WERI-Rb-1 (cell line): Measurements from ENCODE around the gene OBSCN.

Source experiments
- DNase-seq: peaks from one replicate; pipeline ENCODE4 v3.0.0-alpha.2; 2020
- H3K27ac ChIP-seq: fragments of 250-450 bp; sonication (Bioruptor Pico); 2 replicates; pipeline ENCODE4 v1.5.1; 2020; ENCODE audit warnings: mild to moderate bottlenecking, moderate library complexity
- H3K27me3 ChIP-seq: fragments of 250-450 bp; sonication (Bioruptor Pico); 2 replicates; pipeline ENCODE4 v1.5.1; 2021; ENCODE audit warnings: mild to moderate bottlenecking, low read depth, moderate library complexity; ENCODE audit not compliant: insufficient read depth, severe bottlenecking
- H3K36me3 ChIP-seq: fragments of 250-450 bp; sonication (Bioruptor Pico); 2 replicates; pipeline ENCODE4 v1.5.1; 2020; ENCODE audit warnings: mild to moderate bottlenecking, moderate library complexity
- H3K4me3 ChIP-seq: 2 replicates; pipeline ENCODE4 v1.5.1; 2011; ENCODE audit warnings: low read depth, mild to moderate bottlenecking, control low read depth, low read length
- H3K9me3 ChIP-seq: fragments of 250-450 bp; sonication (Bioruptor Pico); 2 replicates; pipeline ENCODE4 v1.5.1; 2021; ENCODE audit warnings: mild to moderate bottlenecking, moderate library complexity; ENCODE audit not compliant: severe bottlenecking
- TF ChIP-seq, protein P1 (sequence below): IDR thresholded peaks from 2 replicates; pipeline ENCODE4 v1.5.1; 2011; ENCODE audit warnings: low read depth, mild to moderate bottlenecking, control low read depth, inconsistent platforms, low read length

Gene OBSCN

DNA sequence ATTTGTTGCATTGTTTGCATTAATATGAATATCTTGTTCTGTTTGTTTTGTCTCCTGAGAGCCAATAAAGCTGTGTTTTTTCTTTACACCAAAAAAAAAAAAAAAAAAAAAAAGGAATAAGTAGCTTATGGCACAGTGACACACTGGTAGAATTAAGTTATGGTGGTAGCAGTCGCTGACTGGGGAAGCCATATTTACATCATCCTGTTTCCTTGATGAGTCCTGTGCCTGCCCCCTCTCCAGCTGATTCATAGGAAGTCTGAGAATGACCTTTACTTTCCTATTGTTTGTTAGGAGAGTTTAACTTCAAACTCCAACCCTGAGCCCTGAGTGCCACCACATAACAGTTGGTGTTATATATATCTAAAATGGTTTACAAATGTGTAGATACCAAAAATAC is 62.2 kb downstream of the OBSCN start:
- Histone ChIP-seq H3K36me3 (no peaks in the 10 kb centered on the region), H3K4me3 (no peak overlapping the region), H3K27ac (no peak overlapping the region), H3K27me3 (no peaks in the 10 kb centered on the region), H3K9me3 (no peaks in the 10 kb centered on the region)
- TF ChIP-seq, protein P1, sequence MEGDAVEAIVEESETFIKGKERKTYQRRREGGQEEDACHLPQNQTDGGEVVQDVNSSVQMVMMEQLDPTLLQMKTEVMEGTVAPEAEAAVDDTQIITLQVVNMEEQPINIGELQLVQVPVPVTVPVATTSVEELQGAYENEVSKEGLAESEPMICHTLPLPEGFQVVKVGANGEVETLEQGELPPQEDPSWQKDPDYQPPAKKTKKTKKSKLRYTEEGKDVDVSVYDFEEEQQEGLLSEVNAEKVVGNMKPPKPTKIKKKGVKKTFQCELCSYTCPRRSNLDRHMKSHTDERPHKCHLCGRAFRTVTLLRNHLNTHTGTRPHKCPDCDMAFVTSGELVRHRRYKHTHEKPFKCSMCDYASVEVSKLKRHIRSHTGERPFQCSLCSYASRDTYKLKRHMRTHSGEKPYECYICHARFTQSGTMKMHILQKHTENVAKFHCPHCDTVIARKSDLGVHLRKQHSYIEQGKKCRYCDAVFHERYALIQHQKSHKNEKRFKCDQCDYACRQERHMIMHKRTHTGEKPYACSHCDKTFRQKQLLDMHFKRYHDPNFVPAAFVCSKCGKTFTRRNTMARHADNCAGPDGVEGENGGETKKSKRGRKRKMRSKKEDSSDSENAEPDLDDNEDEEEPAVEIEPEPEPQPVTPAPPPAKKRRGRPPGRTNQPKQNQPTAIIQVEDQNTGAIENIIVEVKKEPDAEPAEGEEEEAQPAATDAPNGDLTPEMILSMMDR: no peak
- DNase-seq: no peak

DNA sequence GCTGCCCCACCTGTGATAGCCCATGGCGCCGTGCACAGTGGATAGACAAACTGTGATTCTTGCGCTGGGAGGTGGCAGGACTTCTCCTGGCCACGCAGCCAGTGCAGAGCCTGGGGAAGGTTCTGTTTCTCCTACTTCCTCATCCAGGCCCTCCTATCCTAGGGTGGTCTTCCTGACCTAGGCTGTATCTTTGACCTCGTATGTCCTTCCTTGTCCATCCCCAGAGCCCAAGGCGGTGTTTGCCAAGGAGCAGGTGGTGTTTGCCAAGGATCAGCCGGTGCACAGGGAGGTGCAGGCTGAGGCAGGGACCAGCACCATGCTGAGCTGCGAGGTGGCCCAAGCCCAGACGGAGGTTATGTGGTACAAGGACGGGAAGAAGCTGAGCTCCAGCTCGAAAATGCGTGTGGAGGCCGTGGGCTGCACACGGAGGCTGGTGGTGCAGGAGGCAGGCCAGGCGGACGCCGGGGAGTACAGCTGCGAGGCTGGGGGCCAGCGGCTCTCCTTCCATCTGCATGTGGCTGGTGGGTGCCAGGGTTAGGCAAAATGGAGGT is 63.9 kb downstream of the OBSCN start:
- Histone ChIP-seq H3K27ac (no peak overlapping the region), H3K4me3 (no peak overlapping the region), H3K36me3 (no peaks in the 10 kb centered on the region), H3K9me3 (no peaks in the 10 kb centered on the region), H3K27me3 (no peaks in the 10 kb centered on the region)
- DNase-seq: no peak
- TF ChIP-seq, protein P1: no peak

DNA sequence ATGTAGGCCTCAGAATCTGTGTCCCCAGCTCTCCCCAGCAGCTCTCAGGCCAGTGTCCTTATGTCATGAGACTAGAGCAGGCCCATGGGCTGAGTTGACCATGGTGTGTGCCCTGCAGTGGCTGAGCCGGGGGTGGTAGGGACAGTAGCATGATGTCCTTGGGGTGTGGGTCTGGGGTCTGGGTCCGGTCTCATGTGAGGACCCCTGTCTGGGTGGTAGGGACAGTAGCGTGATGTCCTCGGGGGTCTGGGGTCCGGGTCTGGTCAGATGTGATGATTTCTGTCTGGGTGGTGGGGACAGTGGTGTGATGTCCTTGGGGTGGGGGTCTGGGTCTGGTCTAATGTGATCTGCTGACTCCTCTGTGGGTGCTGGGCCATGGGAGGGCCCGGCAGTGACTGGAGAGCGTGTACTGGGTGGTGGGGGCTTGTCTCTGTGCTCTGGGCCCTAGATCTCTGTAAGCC is 64.5 kb downstream of the OBSCN start:
- H3K36me3 ChIP-seq: no peaks in the 10 kb centered on the region
- TF ChIP-seq, protein P1: no peak
- no peaks in the 10 kb centered on the region for H3K9me3 ChIP-seq
- no peak overlapping the region for H3K4me3 ChIP-seq
- no peaks in the 10 kb centered on the region for H3K27me3 ChIP-seq
- no peak overlapping the region for H3K27ac ChIP-seq
- no peak for DNase-seq

DNA sequence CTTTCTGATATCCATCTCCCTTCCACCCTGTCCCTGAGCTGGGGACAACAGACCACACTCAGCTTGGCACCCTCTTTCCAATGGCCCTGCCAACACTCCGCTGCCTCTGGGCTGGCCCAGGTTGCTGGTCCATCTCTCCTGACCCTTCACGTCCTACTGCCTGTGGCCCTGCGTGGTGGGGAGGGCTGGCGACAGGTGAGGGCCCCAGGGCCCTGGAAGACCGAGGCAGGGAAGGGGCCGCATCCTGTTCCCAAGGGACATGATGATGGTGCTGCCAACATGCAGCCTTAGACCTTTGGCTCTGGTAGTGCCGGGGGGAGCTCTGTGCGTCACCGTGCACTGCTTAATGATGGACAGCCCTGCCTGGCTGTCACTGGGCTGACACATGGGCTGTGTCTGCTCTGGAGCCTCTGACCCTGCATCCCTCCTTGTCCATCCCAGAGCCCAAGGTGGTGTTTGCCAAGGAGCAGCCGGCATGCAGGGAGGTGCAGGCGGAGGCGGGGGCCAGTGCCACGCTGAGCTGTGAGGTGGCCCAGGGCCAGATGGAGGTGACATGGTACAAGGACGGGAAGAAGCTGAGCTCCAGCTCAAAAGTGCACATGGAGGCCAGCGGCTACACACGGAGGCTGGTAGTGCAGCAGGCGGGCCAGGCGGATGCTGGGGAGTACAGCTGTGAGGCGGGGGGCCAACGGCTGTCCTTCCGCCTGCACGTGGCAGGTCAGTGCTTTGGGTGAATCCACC is 65.2 kb downstream of the OBSCN start:
- TF ChIP-seq, protein P1: no peak
- no peak overlapping the region for H3K4me3 ChIP-seq
- DNase-seq: no peak
- H3K27ac ChIP-seq: no peak overlapping the region
- no peaks in the 10 kb centered on the region for H3K36me3 ChIP-seq
- no peaks in the 10 kb centered on the region for H3K27me3 ChIP-seq
- no peaks in the 10 kb centered on the region for H3K9me3 ChIP-seq

DNA sequence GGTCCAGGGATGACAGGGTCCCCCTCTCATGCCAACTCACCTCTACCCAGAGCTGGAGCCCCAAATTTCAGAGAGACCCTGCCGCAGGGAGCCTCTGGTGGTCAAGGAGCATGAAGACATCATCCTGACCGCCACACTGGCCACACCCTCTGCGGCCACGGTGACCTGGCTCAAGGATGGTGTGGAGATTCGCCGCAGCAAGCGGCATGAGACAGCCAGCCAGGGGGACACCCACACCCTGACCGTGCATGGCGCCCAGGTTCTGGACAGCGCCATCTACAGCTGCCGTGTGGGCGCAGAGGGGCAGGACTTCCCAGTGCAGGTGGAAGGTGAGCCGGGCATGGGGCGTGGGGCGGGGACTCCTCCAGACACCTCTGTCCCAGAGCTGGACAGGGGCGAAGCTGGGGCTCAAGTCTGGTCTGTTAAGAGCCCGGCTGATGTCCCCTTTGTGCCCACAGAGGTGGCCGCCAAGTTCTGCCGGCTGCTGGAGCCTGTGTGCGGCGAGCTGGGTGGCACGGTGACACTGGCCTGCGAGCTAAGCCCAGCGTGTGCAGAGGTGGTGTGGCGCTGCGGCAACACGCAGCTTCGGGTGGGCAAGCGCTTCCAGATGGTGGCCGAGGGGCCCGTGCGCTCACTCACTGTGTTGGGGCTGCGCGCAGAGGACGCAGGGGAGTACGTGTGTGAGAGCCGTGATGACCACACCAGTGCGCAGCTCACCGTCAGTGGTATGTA is 66.0 kb downstream of the OBSCN start:
- no peak overlapping the region for H3K27ac ChIP-seq
- no peaks in the 10 kb centered on the region for H3K9me3 ChIP-seq
- no peak overlapping the region for H3K4me3 ChIP-seq
- no peak for DNase-seq
- TF ChIP-seq, protein P1: 0 out of 2 replicates have a peak, but pooled peaks have one; percentile 4
- H3K36me3 ChIP-seq: no peaks in the 10 kb centered on the region
- H3K27me3 ChIP-seq: no peaks in the 10 kb centered on the region
